Aorta (tissue), 5 donors: ENCODE data around the gene SPSB4. TPM values are rescaled to one million over a fixed set of nuclear protein-coding genes. Genes with fewer than 3 reads are reported as not detected.

Experiments
- ATAC-seq: fragments of 200-7000 bp; cut with Tn5 transposase; one replicate; pipeline ENCODE4 v1.9.1; 2022; ENCODE audit warnings: moderate library complexity; ENCODE audit not compliant: low FRiP score
- DNase-seq, 2 donors: peaks; one replicate each; pipeline ENCODE4 v3.0.0-alpha.2; 2020
- H3K27ac ChIP-seq, 2 donors: one replicate each; pipeline ENCODE4 v1.5.1; 2013; ENCODE audit warnings: low read length in 2 of 2, mild to moderate bottlenecking in 2 of 2, moderate library complexity in 2 of 2, control low read depth in 1 of 2, inconsistent platforms in 1 of 2, low read depth in 1 of 2
- H3K27me3 ChIP-seq, 2 donors: one replicate each; pipeline ENCODE4 v1.6.1; 2013; ENCODE audit warnings: control low read depth in 1 of 2, low read length in 1 of 2, mild to moderate bottlenecking in 1 of 2, moderate library complexity in 1 of 2; ENCODE audit not compliant: insufficient read depth in 2 of 2, control insufficient read depth in 1 of 2
- H3K36me3 ChIP-seq, 2 donors: one replicate each; pipeline ENCODE4 v1.6.1; 2013; ENCODE audit warnings: control low read depth in 1 of 2, low read length in 1 of 2, mild to moderate bottlenecking in 1 of 2; ENCODE audit not compliant: insufficient read depth in 2 of 2, control insufficient read depth in 1 of 2
- H3K4me1 ChIP-seq, 2 donors: one replicate each; pipeline ENCODE4 v1.6.1; 2013; ENCODE audit warnings: low read length in 2 of 2, control low read depth in 1 of 2, mild to moderate bottlenecking in 1 of 2, moderate library complexity in 1 of 2; ENCODE audit not compliant: insufficient read depth in 2 of 2, control insufficient read depth in 1 of 2
- H3K4me3 ChIP-seq, 2 donors: one replicate each; pipeline ENCODE4 v1.5.1; 2013; ENCODE audit warnings: low read length in 2 of 2, control low read depth in 1 of 2, mild to moderate bottlenecking in 1 of 2
- H3K9me3 ChIP-seq: one replicate; pipeline ENCODE4 v1.6.1; 2013; ENCODE audit warnings: mild to moderate bottlenecking, low read length; ENCODE audit not compliant: control insufficient read depth
- WGBS, 2 donors: extraction: QIAGEN DNeasy Blood & Tissue Kit; methylation state at CpG; one replicate each; pipeline ENCODE4 v1.1.7; 2013; 5-methylcytosine and 5-hydroxymethylcytosine counted together
- intact Hi-C, 2 donors: fragments of 100-400 bp; cut with DNase I; formaldehyde crosslinking; loops; one replicate each; pipeline versions ENCODE4 v1.14.2 to v1.15.0; 2022
- polyA plus RNA-seq, 2 donors: library from polyadenylated mRNA; stranded (reverse); fragments of 200-250 nt; gene quantifications; one replicate each; pipeline ENCODE4 v1.2.3, GENCODE V29; 2013
- total RNA-seq, 2 donors: library from RNA; stranded (reverse); fragmentation: NEBNext Ultra II Directional; extraction: Animal tissue kit (Norgen Biotek cat#: 25700); gene quantifications; one replicate each; pipeline ENCODE4 v1.2.1, GENCODE V29; 2021
- donor health status: healthy with polysubstance abuse.
- donor health status: Bipolar disorder and iron deficiency.
- donor health status: DM: no; HTN: no; CAD: no.
- donor health status: DM: no; HTN: no; CAD: no.
- donor health status: DM: yes; HTN: yes; CAD: no.

The SPSB4 gene
- total and polyA plus RNA-seq, 4 donors = 0.13 to 2.0 (median 1.0) TPM; not detected in 1

DNA sequence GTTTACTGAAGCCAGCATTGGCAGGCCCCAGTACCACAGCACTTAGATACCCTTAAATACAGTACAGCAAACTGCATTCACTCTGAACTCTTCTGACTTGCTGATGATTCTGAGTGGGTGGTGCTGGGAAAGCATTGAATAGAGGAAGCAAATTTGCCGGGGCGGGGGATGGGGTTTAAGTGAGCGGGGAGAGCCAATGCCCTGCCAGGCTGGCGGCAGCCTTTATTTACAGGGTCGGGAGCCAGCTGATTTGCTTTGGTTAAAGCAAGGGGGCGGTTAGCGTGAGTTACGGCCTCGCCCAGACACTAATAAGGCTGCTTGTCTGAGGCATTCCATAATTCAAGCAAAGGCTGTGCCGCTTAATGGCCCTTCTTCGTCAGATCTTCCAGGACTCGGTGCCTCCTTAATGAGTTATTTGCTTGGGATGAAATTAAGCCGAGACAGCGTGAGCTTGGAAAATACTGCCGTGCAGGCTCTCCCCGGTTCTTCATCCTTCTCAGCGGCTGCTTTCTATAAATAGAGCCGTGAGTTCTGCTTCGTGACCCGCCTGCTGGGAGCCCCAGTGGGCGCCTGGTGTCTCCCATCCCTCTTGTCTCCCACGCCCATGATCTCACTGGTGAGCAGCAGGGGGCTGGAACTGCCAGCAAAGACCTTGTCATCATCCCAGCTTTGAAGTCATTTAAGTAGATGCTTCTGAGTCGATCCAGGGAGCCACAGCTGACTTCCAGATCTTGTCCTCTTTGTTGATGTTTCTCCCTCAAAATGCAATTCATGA lies 25.8 kb downstream of the SPSB4 start:
- H3K9me3 ChIP-seq = no peaks in the 10 kb centered on the region
- H3K4me3 ChIP-seq = peak overlapping the region in 1 of 2 donors; percentile 23
- peaks cover 0 to 5% of the 10 kb centered on the region in 2 donors for H3K4me1 ChIP-seq
- no peak overlapping the region for H3K27ac ChIP-seq
- H3K36me3 ChIP-seq = no peaks in the 10 kb centered on the region
- ATAC-seq (peak; percentile 60), DNase-seq (peak; percentile 85 to 87)
- intact Hi-C loops = no loop called here
- 2 to 3% methylated on average over 23 of the region's 23 CpGs for WGBS, 2 donors
- H3K27me3 ChIP-seq = no peaks in the 10 kb centered on the region

DNA sequence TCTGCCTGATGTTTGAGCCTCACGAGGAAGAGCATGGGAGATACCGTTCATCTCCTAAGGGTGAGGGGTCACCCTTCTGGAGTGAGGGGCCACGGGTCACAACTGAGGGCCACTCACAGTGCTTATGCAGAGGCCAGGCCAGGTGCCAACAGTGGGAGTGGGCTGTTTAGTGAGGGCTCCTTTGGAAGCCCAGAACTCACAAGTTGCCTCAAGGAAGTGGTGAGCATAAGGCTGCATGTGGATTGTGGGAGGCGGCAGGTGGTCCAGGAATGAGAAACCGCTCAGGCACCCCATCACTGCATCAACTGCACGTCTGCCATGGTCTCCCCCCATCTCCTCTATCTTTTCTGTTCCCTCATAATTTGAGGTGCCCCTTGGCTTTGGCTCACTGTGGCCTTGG lies 26.5 kb downstream of the SPSB4 start:
- no peak overlapping the region for H3K27ac ChIP-seq
- H3K4me1 ChIP-seq = peaks cover 0 to 5% of the 10 kb centered on the region in 2 donors
- intact Hi-C loops = no loop called here
- no peaks in the 10 kb centered on the region for H3K36me3 ChIP-seq
- H3K27me3 ChIP-seq = no peaks in the 10 kb centered on the region
- no peaks in the 10 kb centered on the region for H3K9me3 ChIP-seq
- 86% methylated on average over 6 of the region's 6 CpGs for WGBS, 2 donors
- H3K4me3 ChIP-seq = no peak overlapping the region
- ATAC-seq = no peak
- peak in 1 of 2 donors; percentile 42 for DNase-seq

DNA sequence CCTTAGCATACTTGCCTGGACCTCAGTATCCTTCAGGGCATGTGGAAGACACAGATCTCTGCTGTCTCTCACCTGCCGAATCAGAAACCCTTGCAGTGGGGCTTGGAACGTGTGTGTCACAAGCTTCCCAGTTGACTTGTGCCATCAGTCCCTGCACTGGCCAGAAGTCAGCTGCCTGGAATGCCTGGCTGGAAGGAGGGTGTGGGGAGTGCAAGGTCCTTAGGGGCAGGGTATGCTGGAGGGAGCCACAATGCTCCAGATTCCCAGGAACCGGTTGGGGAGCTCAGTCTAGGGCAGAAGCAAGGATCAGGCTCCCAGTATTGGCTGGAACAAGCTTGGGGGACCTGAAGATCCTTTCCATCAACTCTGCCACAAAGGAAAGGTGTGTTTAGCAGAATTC lies 27.1 kb downstream of the SPSB4 start:
- intact Hi-C loops = no loop called here
- ATAC-seq (no peak), DNase-seq (peak in 1 of 2 donors; percentile 50)
- no peak overlapping the region for H3K27ac ChIP-seq
- no peaks in the 10 kb centered on the region for H3K36me3 ChIP-seq
- H3K27me3 ChIP-seq = no peaks in the 10 kb centered on the region
- H3K9me3 ChIP-seq = no peaks in the 10 kb centered on the region
- H3K4me3 ChIP-seq = no peak overlapping the region
- peaks cover 0 to 5% of the 10 kb centered on the region in 2 donors for H3K4me1 ChIP-seq
- 42 to 46% methylated on average over 3 of the region's 3 CpGs for WGBS, 2 donors

DNA sequence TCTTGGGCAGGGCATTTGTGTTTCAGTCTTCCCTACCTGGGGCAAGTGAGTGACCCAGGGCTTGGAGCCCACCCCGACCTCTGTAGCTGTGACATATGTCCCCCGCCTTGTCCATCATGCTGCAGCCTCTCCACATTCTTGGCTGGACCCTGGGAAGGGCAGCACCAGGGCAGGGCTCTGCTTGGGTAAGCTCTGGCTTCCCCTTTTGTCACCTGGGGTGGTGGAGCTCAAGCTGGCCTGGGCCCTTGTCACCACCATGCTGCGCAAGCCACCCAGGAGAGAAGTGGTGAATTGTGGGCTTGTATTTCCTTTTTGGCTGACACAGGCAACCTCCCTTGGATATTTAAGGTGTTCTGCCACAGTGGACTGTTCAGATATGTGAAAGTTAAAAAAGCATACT lies 29.3 kb downstream of the SPSB4 start:
- ATAC-seq = no peak
- no peaks in the 10 kb centered on the region for H3K36me3 ChIP-seq
- DNase-seq = peak in 1 of 2 donors; percentile 35
- H3K27ac ChIP-seq = no peak overlapping the region
- H3K27me3 ChIP-seq = no peaks in the 10 kb centered on the region
- H3K4me1 ChIP-seq = peaks cover 0 to 5% of the 10 kb centered on the region in 2 donors
- intact Hi-C loops = no loop called here
- 91 to 96% methylated on average over 3 of the region's 3 CpGs for WGBS, 2 donors
- no peaks in the 10 kb centered on the region for H3K9me3 ChIP-seq
- H3K4me3 ChIP-seq = no peak overlapping the region

DNA sequence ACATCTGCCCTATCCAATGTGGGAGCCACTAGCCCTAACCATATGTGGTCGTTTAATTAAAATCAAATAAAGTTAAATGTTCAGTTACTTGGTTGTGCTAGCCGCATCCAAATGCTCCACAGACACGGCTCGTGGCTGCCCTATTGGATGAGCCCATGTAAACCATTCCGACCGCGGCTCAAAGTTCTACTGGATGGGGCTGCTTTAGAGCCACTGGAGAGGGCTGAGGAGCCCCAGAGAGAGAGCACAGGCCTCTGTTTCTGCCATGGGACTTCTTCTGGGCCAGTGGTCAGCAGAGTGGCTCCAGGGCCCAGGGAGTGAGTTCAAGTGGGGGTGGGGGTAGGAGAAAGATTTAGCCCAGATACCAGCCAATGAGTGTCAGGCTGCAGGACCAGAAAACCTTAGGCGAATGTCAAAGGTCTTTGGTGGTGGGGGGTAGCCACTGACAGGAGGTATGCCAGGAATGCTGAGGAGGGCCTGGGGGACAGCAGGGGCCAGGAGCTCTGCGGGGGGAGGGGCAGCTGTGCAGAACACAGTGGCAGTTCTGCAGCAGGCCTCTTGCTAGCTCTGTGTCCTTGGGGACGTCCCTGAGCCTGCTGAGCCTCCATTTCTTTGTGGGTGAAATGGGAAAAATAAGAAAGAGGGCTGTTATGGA lies 30.1 kb downstream of the SPSB4 start:
- no peak overlapping the region for H3K4me3 ChIP-seq
- no peak overlapping the region for H3K27ac ChIP-seq
- WGBS, 2 donors = 86 to 90% methylated on average over 10 of the region's 10 CpGs
- H3K27me3 ChIP-seq = no peaks in the 10 kb centered on the region
- DNase-seq = peak in 1 of 2 donors; percentile 60
- intact Hi-C loops = no loop called here
- no peaks in the 10 kb centered on the region for H3K9me3 ChIP-seq
- peaks cover 0 to 5% of the 10 kb centered on the region in 2 donors for H3K4me1 ChIP-seq
- ATAC-seq = no peak
- H3K36me3 ChIP-seq = no peaks in the 10 kb centered on the region

DNA sequence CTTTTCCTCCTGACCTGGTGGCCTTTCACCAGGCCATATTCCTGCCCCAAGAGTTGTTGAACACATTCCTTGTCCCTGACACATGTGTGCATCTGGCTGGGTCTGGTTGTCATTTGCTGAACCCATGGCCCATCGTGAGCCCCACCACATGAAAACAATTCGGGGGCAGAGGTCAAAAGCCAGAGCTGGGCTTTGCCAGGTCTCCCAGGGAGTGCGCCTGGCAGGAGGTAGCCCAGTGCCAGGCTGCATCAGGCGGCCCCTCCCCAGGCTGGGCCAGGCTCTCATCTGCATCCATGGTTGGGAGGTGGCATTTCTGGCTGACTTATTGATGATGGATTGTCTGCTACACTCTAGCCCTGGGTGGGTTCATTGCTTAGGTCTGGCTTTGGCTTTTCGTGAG lies 30.9 kb downstream of the SPSB4 start:
- H3K4me3 ChIP-seq = no peak overlapping the region
- DNase-seq (peak in 1 of 2 donors; percentile 26), ATAC-seq (no peak)
- peaks cover 0 to 5% of the 10 kb centered on the region in 2 donors for H3K4me1 ChIP-seq
- no peaks in the 10 kb centered on the region for H3K36me3 ChIP-seq
- no peaks in the 10 kb centered on the region for H3K27me3 ChIP-seq
- no peak overlapping the region for H3K27ac ChIP-seq
- WGBS, 2 donors = 94 to 99% methylated on average over 5 of the region's 5 CpGs
- H3K9me3 ChIP-seq = no peaks in the 10 kb centered on the region
- intact Hi-C loops = no loop called here

DNA sequence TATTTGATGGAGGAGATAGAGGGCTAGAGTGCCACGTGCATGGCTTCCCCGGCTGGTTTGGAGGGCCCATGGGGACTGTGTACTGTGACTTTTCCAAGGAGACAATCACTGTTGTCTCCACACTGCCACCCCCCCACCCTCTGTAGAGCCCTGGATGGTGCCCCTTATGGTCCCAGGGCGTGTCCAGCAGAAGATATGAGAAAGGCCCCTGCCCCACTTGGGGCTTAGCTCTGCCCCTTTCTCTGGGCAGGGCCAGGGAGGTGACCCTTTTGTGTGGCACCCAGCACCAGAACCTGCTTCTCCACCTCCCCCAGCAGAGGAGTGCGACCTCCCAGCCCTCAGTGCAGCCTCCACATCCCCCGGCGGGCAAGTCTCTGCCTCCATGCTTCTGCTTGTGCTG lies 32.1 kb downstream of the SPSB4 start:
- intact Hi-C loops = no loop called here
- 89 to 93% methylated on average over 6 of the region's 6 CpGs for WGBS, 2 donors
- Histone ChIP-seq H3K27me3 (no peaks in the 10 kb centered on the region), H3K9me3 (no peaks in the 10 kb centered on the region), H3K4me1 (peaks cover 0 to 2% of the 10 kb centered on the region in 2 donors), H3K4me3 (no peak overlapping the region), H3K36me3 (no peaks in the 10 kb centered on the region), H3K27ac (no peak overlapping the region)
- ATAC-seq = no peak
- peak in 1 of 2 donors; percentile 36 for DNase-seq

DNA sequence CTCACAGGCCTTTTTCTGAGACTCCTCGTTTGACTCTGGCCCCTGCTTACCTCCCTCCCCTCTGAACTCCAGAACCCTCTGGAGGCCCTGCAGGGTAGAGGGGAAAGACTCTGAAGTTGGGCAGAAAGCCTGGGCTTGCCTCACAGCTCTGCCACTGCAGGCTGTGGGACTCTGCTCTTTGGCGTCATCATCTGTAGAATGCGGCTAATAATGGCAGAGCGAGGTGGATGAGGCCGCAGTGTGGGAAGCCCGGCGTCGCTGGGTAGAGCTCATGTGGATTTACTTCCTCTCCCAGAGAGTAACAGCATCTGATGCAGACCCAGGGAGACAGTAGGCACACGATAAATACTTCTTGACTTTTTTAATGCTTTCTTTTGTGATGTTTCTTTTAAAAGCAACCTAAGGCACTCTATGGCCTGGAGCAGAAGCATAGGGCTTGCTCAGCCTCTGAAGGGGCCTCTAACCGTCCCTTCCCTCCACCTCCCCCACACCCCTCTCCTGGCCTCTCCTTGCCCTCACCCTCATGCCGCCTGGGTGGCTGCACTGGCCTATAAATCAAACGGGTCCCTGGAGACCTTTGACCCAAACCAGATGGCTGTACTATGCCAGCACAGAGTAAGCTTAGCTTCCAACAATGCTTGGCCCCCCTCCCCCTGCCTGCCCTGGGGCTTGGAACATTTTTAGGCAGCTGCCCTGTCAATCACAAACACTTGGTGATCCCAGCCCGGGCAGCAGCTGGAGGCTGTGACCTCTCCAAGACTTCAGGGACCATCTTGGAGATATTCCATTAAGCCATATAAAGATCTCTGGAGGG lies 32.9 kb downstream of the SPSB4 start:
- DNase-seq (peak in 1 of 2 donors; percentile 73), ATAC-seq (peak; percentile 31)
- no peaks in the 10 kb centered on the region for H3K36me3 ChIP-seq
- H3K4me3 ChIP-seq = no peak overlapping the region
- intact Hi-C loops = no loop called here
- no peaks in the 10 kb centered on the region for H3K27me3 ChIP-seq
- 19 to 37% methylated on average over 13 of the region's 13 CpGs for WGBS, 2 donors
- H3K27ac ChIP-seq = no peak overlapping the region
- H3K9me3 ChIP-seq = no peaks in the 10 kb centered on the region
- H3K4me1 ChIP-seq = no peaks in the 10 kb centered on the region
